GM06990 (cell line): ENCODE results near the gene ACSM5.

ENCODE experiments used
- DNase-seq: peaks from one replicate; pipeline ENCODE4 v3.0.0-alpha.2; 2011; ENCODE audit not compliant: insufficient read length; ENCODE audit errors: extremely low read depth
- H3K27me3 ChIP-seq: replicated peaks from 2 replicates; pipeline ENCODE4 v1.6.0; 2011; ENCODE audit warnings: low read length; ENCODE audit not compliant: control insufficient read depth, insufficient read depth
- H3K36me3 ChIP-seq: 2 replicates; pipeline ENCODE4 v1.5.1; 2011; ENCODE audit warnings: low read length; ENCODE audit not compliant: control insufficient read depth, insufficient read depth
- H3K4me3 ChIP-seq: replicated peaks from 2 replicates; pipeline ENCODE4 v1.5.1; 2011; ENCODE audit warnings: low read depth, mild to moderate bottlenecking, control low read depth, low read length
- TF ChIP-seq, protein P1 (sequence below): IDR thresholded peaks from 2 replicates; pipeline ENCODE4 v1.5.1; 2011; ENCODE audit warnings: low read length, control low read depth, mild to moderate bottlenecking, inconsistent platforms; ENCODE audit not compliant: insufficient read depth, poor library complexity, severe bottlenecking

The ACSM5 gene

DNA sequence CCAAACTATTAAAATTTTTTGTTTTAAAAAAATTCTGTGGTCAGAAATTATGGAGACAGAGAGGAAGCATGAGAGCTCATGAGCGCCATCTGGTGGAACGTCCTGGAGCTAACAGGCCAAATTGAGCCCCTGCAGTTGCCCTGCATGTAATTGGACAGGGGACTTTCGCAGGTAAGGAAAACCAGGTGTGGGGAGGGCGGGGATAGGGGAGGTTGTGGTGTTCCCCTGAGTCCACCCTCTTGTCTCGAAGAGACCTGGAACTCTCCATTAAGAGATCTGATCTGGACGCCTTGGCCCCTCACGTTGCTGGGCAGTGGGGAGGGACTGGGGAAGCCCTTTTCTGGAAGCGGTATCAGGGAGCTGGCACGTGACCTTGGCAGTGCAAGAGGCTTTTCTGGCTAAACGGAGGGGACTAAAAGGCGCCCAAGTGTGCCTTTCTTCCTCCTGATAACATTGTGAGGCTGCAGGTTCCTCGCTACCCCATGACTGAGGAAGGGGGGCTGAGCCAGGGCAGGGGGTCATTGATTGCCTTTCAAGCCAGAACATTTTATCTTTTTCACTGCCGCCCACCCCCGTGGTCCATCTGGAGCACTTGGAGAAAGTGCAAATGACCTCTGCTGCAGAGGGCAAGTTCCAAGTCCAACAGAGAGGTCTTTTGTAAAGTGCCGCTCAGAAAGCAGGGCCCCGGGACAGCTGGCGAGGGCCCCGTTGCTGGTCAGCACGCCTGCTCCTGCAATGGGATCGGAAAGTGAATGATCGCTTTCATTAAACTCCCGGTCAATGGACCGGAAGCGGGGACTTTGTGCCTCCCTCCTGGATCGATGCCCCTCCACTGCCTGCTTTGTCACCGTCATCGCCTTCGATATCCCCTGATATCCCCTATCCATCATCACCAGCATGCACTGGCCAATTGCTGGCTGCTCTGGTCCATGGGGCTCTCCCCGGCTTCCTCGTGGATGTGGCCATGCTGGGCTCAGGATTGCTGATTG lies 23.2 kb upstream of the ACSM5 start:
- H3K27me3 ChIP-seq = no peaks in the 10 kb centered on the region
- TF ChIP-seq, protein P1, sequence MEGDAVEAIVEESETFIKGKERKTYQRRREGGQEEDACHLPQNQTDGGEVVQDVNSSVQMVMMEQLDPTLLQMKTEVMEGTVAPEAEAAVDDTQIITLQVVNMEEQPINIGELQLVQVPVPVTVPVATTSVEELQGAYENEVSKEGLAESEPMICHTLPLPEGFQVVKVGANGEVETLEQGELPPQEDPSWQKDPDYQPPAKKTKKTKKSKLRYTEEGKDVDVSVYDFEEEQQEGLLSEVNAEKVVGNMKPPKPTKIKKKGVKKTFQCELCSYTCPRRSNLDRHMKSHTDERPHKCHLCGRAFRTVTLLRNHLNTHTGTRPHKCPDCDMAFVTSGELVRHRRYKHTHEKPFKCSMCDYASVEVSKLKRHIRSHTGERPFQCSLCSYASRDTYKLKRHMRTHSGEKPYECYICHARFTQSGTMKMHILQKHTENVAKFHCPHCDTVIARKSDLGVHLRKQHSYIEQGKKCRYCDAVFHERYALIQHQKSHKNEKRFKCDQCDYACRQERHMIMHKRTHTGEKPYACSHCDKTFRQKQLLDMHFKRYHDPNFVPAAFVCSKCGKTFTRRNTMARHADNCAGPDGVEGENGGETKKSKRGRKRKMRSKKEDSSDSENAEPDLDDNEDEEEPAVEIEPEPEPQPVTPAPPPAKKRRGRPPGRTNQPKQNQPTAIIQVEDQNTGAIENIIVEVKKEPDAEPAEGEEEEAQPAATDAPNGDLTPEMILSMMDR = peak; percentile 89
- H3K36me3 ChIP-seq = no peaks in the 10 kb centered on the region
- no peak overlapping the region for H3K4me3 ChIP-seq
- DNase-seq = no peak

DNA sequence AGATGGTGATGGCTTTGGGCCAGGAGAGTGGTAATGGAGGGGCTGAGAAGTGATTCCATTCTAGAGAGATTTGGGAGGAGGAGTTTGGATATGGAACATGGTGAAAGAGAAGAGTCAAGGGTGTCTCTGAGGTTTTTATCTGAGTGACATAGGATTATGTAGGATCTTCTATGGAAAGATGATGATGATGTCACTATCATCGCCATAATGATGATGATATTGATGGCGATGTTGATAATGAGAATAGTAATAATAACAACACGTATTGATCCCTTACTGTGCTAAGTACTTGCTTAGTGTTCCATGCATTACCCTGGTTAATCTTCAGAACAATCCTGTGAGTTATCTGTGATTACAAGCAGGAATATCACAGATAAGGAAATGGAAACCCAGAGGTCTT lies 21.4 kb upstream of the ACSM5 start:
- TF ChIP-seq, protein P1 = no peak
- H3K36me3 ChIP-seq = no peaks in the 10 kb centered on the region
- DNase-seq = no peak
- no peak overlapping the region for H3K4me3 ChIP-seq
- no peaks in the 10 kb centered on the region for H3K27me3 ChIP-seq

DNA sequence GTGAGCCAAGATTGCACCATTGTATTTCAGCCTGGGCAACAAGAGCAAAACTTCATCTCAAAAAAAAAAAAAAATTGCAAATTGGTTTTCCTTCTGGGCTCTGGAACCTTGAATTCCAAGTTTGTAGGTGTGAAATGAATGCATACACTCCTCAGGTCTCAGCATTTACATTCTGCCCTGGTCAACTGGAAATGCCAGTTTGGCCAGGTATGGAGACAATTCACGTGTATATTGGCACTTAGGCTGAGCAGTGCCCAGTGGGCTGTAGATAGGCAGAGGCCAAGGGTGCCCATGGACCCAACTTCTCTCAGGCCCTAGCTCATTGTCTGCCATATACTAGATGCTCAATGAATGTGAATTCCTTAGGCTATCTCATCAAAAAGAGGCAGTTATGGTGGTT lies 20.5 kb upstream of the ACSM5 start:
- no peaks in the 10 kb centered on the region; the same call in 1 of the 2 replicates for H3K27me3 ChIP-seq
- H3K4me3 ChIP-seq = no peak overlapping the region
- no peaks in the 10 kb centered on the region for H3K36me3 ChIP-seq
- TF ChIP-seq, protein P1 = no peak
- no peak for DNase-seq

DNA sequence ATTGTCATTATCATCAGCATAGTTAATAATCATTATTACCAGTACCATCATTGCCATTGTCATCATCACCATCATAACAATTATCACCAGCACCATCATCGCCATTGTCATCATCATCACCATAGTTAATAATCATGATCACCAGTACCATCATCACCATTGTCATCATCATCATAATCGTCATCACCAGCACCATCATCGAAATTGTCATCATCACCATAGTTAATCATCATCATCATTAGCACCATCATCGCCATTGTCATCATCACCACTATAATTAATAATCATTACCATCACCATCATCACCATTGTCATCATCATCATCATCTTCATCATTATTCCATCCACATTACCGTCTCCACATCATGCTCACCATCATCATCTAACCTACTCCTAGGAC lies 18.3 kb upstream of the ACSM5 start:
- H3K27me3 ChIP-seq = no peaks in the 10 kb centered on the region; the same call in 1 of the 2 replicates
- TF ChIP-seq, protein P1 = no peak
- DNase-seq = no peak
- H3K4me3 ChIP-seq = no peak overlapping the region
- no peaks in the 10 kb centered on the region for H3K36me3 ChIP-seq

DNA sequence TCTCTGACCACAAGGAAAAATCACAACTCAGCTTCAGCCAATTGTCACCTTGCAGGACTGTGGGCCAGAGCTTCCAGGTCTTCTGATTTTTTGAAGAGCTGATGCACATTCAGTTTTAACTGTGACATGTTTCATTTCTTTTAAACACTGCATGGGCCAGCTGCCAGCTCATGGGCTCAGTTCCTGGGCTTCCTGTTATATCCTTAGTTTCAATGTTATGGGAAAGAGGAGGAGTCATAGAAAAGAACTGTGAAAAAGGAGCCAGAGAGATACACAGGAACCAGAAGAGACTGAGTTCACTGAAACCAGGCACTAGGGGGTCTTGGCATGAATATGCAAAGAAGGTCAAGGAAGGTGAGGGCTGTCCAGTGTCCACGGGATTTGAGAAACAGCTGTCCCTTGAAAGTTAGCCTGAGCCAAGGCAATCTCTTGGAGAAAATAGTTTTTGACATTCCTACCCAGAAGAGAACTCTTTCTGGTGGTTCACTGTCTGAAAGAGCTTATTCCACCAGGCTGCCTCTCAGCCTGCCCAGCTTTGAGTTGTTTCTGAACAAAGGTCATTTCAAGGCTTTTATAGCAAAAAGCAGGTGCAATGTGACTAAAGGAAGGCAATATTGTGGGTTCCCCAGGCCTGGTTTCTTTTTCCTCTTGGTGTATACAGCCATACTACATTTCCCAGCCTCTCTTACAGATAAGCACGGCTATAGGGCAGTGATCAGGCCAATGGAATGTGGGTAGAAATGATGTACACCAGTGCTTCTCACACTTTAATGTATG lies 15.3 kb upstream of the ACSM5 start:
- no peaks in the 10 kb centered on the region; the same call in 1 of the 2 replicates for H3K27me3 ChIP-seq
- TF ChIP-seq, protein P1 = no peak
- no peaks in the 10 kb centered on the region for H3K36me3 ChIP-seq
- DNase-seq = no peak
- no peak overlapping the region for H3K4me3 ChIP-seq
